Epidermal melanocyte (primary cell): ENCODE results near the gene DGCR8.

Experiments
- DNase-seq: peaks from one replicate; pipeline ENCODE4 v3.0.0; 2011; ENCODE audit warnings: low spot score; ENCODE audit not compliant: insufficient read length

The DGCR8 gene

GRCh38 chr22:20052309-20053259, 27.5 kb upstream of the DGCR8 start:
- no peak for DNase-seq

- no peak for DNase-seq
Measured at GRCh38 chr22:20053407-20054033, 26.5 kb upstream of the DGCR8 start.

DNA sequence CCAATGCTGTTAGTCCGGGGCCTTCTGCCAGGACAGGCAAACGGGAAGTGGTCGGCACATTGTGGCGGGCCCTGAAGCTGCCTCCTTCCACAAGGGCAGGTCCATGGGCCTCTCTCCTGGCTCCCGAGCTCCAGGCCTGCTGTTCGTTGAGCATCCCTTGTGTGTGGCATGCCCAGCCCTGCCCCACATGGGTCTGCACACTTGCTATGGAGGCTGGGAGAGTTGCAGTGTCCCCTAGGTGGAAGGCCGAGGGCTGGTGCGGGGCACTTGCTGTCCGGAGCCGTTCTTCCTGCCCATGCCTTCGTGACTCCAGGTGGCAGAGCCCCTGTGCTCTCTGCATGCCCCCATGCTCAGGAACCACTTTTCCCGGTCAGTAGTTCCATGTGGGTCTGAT, 26.0 kb upstream of the DGCR8 start:
- no peak for DNase-seq

GRCh38 chr22:20054485-20054884, 25.6 kb upstream of the DGCR8 start:
- no peak for DNase-seq

- DNase-seq: no peak
Measured at GRCh38 chr22:20055144-20055543, 24.9 kb upstream of the DGCR8 start.

GRCh38 chr22:20055654-20056053, 24.4 kb upstream of the DGCR8 start:
- no peak for DNase-seq

GRCh38 chr22:20056161-20056560, 23.9 kb upstream of the DGCR8 start:
- DNase-seq: no peak

DNA sequence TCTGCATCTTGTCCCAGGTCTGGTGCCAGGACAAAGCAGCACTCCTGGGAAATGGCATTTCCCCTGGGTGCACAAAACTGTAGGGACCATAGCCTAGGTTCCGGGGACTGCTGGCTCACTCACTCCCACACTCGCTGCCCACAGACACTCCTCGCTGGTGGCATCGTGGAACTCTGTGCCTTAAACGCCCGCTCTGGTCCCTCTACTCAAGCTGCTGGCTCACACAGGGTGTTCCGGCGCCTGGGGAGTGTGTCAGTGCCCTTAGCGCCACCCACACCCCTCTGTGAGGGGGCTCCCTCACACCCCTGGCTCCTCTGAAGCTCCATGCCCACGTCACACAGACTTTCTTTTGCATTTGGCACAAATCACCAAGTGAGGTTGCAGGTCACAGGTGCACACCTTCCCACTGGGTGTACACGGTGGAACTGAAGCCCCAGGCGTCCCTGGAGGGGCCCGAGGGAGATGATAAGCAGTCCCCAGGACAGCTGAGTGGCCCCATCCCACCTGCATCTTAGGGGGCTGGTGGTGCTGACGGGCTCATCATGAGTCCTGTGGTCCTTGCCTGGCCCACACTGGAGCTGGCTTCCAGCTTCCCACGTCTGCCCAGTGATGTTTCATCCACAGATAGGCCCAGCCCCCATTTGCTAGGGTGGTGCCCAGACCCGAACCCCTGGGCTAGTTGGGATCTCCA, 23.2 kb upstream of the DGCR8 start:
- DNase-seq: no peak

- DNase-seq: no peak
Measured at GRCh38 chr22:20057596-20058268, 22.3 kb upstream of the DGCR8 start.

DNA sequence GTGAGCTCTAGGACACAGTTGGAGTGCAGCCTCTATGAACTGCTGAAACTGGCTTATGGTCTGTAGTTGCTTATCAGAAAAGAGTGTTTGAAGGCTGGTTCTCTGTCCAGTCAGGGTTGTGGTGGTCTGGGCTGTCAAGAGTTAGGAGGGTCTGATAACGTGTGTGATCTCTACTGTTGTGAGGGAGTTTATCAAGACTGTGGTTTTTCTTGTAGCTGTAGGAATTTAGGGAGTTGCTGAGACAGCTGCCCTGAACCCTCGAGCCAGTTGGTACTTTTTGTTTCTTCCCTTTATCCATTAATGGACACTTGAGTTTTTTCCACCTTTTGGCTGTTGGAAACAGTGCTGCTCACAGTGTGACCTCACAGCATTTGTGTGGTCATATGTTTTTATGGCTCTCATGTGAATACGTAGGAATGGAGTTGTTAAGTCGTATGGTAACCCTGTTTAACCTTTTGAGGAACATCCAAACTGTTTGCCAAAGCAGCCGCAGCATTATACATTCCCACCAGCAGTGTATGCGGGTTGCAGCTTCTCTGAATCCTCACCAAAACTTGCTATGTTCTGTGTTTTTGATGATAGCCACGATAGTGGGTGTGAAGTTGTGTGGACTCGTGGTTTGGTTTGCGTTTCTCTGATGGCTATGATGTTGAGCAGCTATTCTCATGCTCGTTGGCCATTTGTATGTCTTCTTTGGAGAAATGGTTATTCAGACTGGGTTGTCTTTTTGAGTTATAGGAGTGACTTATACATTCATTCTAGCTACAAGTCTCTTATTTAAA, 20.9 kb upstream of the DGCR8 start:
- DNase-seq: no peak

DNA sequence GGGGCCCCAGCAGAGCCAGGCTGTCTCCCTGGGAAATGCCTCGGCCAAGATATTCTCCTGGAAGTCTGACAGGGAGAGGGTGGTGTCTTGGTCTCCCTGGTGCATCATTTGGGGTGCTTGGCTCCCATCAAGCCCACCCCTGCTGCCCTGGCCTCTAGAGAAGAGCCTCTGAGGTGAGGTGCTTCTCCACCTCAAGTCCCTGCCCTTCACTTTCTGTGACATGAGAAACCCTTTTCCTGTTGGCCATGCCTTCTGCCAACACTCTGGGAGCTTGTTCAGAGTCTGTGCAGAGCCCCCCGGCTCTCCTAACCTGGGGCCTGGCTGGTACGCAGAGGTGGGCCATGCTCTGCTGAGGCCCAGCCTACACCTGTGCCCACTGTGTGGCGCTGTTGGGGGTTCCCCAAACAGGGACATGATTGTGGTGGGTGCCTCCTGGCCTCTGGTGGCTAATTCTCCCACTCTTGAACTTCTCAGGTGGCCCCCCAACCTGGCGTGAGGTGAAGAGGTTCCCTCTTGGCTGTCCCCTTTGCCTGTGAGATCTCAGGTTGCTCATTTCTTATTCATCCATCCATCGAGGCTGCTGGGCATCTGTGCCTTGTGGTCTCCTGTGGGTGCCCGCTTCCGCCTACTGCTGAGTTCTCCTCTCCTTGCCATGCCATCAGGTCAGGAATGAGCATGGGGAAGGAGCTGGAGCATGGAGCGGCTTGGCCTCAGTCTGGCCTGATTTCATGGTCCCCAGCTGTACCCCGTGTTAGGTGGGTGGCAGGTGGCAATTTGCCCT, 19.2 kb upstream of the DGCR8 start:
- DNase-seq: no peak

DNA sequence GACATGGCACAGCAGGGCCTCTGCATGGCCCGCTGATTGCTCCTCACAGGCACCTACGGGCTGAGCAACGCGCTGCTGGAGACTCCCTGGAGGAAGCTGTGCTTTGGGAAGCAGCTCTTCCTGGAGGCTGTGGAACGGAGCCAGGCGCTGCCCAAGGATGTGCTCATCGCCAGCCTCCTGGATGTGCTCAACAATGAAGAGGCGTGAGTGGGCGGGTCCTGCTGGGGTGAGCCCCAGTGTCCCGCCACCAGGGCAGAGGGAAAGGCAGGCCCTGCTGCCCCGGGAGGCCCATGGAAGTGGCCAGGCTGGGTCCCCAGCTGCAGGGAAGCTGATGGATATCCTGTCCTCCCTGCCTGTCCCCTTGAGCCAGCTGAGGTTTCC, 18.6 kb upstream of the DGCR8 start:
- no peak for DNase-seq

DNA sequence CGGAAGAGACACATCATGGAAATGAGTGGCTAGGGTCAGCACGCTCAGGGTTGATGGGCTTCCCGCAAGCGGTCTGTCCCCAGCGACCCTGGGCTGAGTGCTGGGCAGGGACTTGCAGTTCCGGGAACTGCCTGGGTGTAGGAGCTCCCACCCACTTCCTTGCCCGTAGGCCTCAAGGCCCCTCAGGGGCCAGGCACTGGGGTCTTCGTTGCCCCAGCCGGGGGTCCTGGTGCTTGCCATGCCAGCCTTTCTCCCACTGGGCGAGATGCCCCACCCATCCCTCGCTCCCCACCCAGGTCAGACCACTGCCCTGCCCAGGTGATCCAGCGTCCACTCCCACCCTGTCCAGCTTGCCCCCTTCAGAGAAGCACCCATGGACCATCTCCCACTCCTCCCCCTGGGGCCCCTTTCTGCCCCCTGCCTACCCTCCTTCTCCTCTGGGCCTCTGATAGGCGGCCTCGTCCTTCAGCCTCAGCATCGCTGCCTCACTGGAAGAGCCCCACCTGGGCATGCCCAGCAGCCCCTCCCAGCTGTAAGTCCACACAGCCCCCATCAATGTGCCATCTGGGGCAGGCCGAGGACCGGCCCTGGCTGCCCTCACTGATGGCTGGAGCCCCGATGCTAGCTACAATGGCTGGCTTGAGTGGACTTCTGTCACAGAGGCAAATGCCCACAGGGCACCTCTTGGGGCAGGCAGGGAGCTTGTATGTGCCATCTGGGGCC, 17.8 kb upstream of the DGCR8 start:
- no peak for DNase-seq

- DNase-seq: no peak
Measured at GRCh38 chr22:20062766-20063083, 17.3 kb upstream of the DGCR8 start.

DNA sequence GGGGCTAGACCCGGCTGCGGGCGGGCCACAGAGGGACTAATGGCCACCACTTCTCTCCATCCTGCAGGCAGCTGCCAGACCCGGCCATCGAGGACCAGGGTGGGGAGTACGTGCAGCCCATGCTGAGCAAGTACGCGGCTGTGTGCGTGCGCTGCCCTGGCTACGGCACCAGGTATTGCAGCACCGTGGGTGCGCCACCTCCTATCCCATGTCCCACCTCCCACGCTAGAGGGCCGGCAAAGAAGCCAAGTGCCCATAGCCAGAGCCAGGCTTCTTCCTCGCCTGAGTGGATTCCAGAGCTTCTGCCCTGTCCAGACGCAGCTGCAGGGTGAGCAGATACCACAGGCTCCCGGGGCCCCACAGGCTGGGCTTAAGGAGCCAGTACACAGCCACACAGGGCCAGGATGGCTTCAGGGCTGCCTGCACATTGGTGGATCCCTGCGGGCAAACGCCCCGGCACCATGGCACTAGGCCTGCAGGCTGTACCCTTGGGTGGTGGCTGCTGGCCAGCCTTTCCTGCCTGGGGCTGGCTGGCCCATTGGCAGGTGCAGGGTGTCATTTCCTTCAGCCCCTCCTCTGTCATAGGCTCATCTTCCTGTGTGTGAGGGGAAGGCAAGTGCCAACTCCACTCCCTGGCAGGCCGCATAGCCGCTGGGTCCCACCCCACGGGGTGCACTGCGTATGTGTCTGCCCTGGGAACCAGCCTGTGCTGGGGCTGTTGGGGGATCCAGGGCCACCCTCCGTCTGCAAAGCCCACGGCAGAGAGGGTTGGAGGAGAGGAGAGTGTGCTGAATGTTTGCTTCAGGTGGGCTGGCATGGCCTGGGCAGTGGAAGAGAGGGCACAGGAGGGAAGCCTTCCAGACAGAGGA, 16.5 kb upstream of the DGCR8 start:
- no peak for DNase-seq

GRCh38 chr22:20064140-20064480, 15.9 kb upstream of the DGCR8 start:
- no peak for DNase-seq

- no peak for DNase-seq
Measured at GRCh38 chr22:20064545-20065262, 15.3 kb upstream of the DGCR8 start.
